OCI-LY3 (cell line): Measurements from ENCODE around the gene ABI3BP.

ENCODE experiments used
- H2AFZ ChIP-seq: fragments of 200-600, 300-600 bp; shearing (Covaris generic); 2 replicates; pipeline ENCODE4 v1.6.0; 2014; ENCODE audit warnings: antibody characterized with exemption, low read depth, low read length
- H3K27ac ChIP-seq: fragments of 200-600, 300-600 bp; sonication (generic); 2 replicates; pipeline ENCODE4 v1.5.1; 2014; ENCODE audit warnings: mild to moderate bottlenecking, low read length, moderate library complexity, mixed read lengths
- H3K27me3 ChIP-seq: fragments of 200-600, 300-600 bp; sonication (generic); 2 replicates; pipeline ENCODE4 v1.6.1; 2014; ENCODE audit warnings: low read depth, low read length, mixed read lengths
- H3K36me3 ChIP-seq: fragments of 200-600, 300-600 bp; sonication (generic); replicated peaks from 2 replicates; pipeline ENCODE3; 2014; ENCODE audit warnings: low read depth, low read length, mixed read lengths
- H3K4me1 ChIP-seq: fragments of 300-600, 200-600 bp; sonication (generic); 2 replicates; pipeline ENCODE4 v1.6.1; 2014; ENCODE audit warnings: low read length, mixed read lengths
- H3K4me2 ChIP-seq: fragments of 200-600, 300-600 bp; sonication (generic); 2 replicates; pipeline ENCODE4 v1.6.1; 2014; ENCODE audit warnings: low read length, mixed read lengths
- H3K4me3 ChIP-seq: fragments of 300-600, 200-600 bp; sonication (generic); 2 replicates; pipeline ENCODE4 v1.5.1; 2014; ENCODE audit warnings: antibody characterized with exemption, mild to moderate bottlenecking, low read length, moderate library complexity
- H3K79me2 ChIP-seq: fragments of 300-600, 200-600 bp; shearing (Covaris generic); 2 replicates; pipeline ENCODE4 v1.6.1; 2014; ENCODE audit warnings: mild to moderate bottlenecking, low read length, mixed read lengths
- H3K9ac ChIP-seq: fragments of 300-600, 200-600 bp; shearing (Covaris generic); 2 replicates; pipeline ENCODE4 v1.6.0; 2014; ENCODE audit warnings: mild to moderate bottlenecking, low read length, moderate library complexity
- H3K9me3 ChIP-seq: fragments of 200-600, 300-600 bp; shearing (Covaris generic); 2 replicates; pipeline ENCODE4 v1.6.1; 2014; ENCODE audit warnings: low read length, mixed read lengths; ENCODE audit not compliant: insufficient read depth
- H4K20me1 ChIP-seq: fragments of 200-600, 300-600 bp; sonication (generic); 2 replicates; pipeline ENCODE4 v1.6.1; 2016; ENCODE audit warnings: low read length, mixed read lengths; ENCODE audit not compliant: insufficient read depth
- EZH2phosphoT487 ChIP-seq: fragments of 200-600 bp; shearing (Covaris generic); IDR thresholded peaks from 2 replicates; pipeline ENCODE4 v1.6.1; 2018; ENCODE audit warnings: antibody characterized with exemption, mixed run types, low read depth
- TF ChIP-seq, protein P1 (sequence below): fragments of 200-600, 300-600 bp; sonication (generic); IDR thresholded peaks from 2 replicates; pipeline ENCODE4 v1.5.1; 2014; ENCODE audit warnings: antibody characterized with exemption, low read length, low read depth

The ABI3BP gene

DNA sequence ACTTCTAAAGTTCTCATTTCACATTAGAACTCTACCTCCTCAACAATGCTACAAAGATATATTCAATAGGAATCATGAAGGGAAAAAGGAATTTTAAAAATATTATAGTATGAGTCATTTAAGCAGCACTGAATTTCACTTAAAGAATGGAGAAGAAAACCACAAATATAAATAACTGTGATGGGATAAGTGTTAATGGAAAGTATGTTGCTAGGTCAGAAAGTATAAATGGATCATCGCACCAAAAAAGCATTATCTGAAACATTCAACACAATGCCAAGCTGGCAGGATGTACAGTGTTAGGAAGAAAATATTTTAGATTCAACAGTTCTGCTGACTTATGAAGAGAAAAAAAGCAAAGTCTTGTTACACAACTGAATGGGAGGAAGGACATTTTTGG lies 182.6 kb downstream of the ABI3BP start:
- TF ChIP-seq, protein P1, sequence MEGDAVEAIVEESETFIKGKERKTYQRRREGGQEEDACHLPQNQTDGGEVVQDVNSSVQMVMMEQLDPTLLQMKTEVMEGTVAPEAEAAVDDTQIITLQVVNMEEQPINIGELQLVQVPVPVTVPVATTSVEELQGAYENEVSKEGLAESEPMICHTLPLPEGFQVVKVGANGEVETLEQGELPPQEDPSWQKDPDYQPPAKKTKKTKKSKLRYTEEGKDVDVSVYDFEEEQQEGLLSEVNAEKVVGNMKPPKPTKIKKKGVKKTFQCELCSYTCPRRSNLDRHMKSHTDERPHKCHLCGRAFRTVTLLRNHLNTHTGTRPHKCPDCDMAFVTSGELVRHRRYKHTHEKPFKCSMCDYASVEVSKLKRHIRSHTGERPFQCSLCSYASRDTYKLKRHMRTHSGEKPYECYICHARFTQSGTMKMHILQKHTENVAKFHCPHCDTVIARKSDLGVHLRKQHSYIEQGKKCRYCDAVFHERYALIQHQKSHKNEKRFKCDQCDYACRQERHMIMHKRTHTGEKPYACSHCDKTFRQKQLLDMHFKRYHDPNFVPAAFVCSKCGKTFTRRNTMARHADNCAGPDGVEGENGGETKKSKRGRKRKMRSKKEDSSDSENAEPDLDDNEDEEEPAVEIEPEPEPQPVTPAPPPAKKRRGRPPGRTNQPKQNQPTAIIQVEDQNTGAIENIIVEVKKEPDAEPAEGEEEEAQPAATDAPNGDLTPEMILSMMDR: no peak
- TF ChIP-seq EZH2phosphoT487: no peak
- H3K79me2 ChIP-seq: no peaks in the 10 kb centered on the region
- H3K4me3 ChIP-seq: no peak overlapping the region
- H2AFZ ChIP-seq: no peak overlapping the region
- H3K36me3 ChIP-seq: no peaks in the 10 kb centered on the region
- no peak overlapping the region for H3K9ac ChIP-seq
- no peaks in the 10 kb centered on the region for H4K20me1 ChIP-seq
- no peaks in the 10 kb centered on the region for H3K9me3 ChIP-seq
- H3K27ac ChIP-seq: no peak overlapping the region
- H3K4me2 ChIP-seq: no peak overlapping the region
- H3K27me3 ChIP-seq: peaks cover 17% of the 10 kb centered on the region
- H3K4me1 ChIP-seq: peaks cover 16% of the 10 kb centered on the region

GRCh38 chr3:100804631-100805030 lies 188.6 kb downstream of the ABI3BP start:
- Histone ChIP-seq H3K9ac (no peak overlapping the region), H2AFZ (no peak overlapping the region), H3K27ac (no peak overlapping the region), H3K4me3 (no peak overlapping the region), H3K4me1 (no peaks in the 10 kb centered on the region; the same call in 1 of the 2 replicates), H3K27me3 (no peaks in the 10 kb centered on the region), H3K9me3 (peaks cover 11% of the 10 kb centered on the region), H3K36me3 (no peaks in the 10 kb centered on the region), H3K4me2 (no peak overlapping the region), H4K20me1 (no peaks in the 10 kb centered on the region), H3K79me2 (no peaks in the 10 kb centered on the region)
- TF ChIP-seq EZH2phosphoT487: no peak
- TF ChIP-seq, protein P1: no peak

DNA sequence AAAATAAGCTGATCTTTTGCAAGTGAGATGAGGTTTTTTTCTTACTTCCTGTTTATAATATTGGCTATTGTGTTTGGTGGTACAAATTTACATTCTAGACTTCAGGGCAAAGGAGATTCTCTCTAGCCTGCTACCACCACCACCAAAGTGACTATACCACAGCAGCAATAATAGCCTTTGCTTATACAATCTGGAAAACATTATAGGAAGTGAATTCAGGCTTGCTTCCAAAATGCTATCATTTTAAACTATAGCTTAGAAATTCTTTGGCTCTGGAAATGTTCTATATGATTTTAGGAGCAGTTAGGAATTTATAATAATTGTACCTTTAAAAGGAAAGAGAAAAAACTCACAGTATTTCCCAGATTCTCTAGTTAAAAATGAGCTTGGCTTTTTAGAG lies 189.5 kb downstream of the ABI3BP start:
- Histone ChIP-seq H3K36me3 (no peaks in the 10 kb centered on the region), H3K4me2 (no peak overlapping the region), H2AFZ (no peak overlapping the region), H4K20me1 (no peaks in the 10 kb centered on the region), H3K27ac (no peak overlapping the region), H3K79me2 (no peaks in the 10 kb centered on the region), H3K9me3 (peaks cover 11% of the 10 kb centered on the region), H3K9ac (no peak overlapping the region), H3K4me3 (no peak overlapping the region), H3K27me3 (no peaks in the 10 kb centered on the region), H3K4me1 (no peaks in the 10 kb centered on the region; the same call in 1 of the 2 replicates)
- TF ChIP-seq, protein P1: no peak

GRCh38 chr3:100802126-100802525 lies 191.1 kb downstream of the ABI3BP start:
- Histone ChIP-seq H3K4me3 (no peak overlapping the region), H3K36me3 (no peaks in the 10 kb centered on the region), H3K4me1 (no peaks in the 10 kb centered on the region; the same call in 1 of the 2 replicates), H3K27me3 (no peaks in the 10 kb centered on the region), H3K9me3 (peaks cover 11% of the 10 kb centered on the region), H3K9ac (no peak overlapping the region), H2AFZ (no peak overlapping the region), H4K20me1 (no peaks in the 10 kb centered on the region), H3K4me2 (no peak overlapping the region), H3K79me2 (no peaks in the 10 kb centered on the region), H3K27ac (no peak overlapping the region)
- no peak for TF ChIP-seq EZH2phosphoT487
- TF ChIP-seq, protein P1: no peak
